ENCODE results near the gene SNX20. TPM values are rescaled to one million over a fixed set of nuclear protein-coding genes. Genes with fewer than 3 reads are reported as not detected.
A peak's percentile ranks its signal among the peaks of the same experiment; 100 is the strongest.

Gene SNX20
- total and polyA plus RNA-seq, 8 donors: 0.09 to 2.8 (median 0.49) TPM

DNA sequence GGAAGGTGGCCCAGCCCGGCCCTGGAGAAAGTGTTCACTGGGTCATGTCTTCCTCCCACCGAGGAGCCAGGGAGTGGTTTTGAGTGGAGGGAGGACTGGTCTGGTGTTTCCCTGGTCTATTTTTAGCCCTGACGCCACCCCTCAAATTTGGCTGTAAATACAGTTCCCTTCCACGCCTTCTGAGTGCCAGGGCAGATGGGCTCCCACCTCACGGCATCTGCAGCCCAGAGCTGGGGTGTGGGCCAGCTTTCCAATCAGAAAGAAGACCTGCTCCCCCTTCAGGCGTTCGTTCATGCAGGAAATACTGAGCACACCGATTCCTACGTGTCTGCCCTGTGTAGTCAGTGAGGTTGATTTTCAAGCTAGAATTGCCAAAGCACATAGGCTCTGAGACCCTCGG lies 53.7 kb downstream of the SNX20 start:
- Histone ChIP-seq H3K27ac (no peak overlapping the region), H3K9me3 (no peaks in the 10 kb centered on the region), H3K4me3 (no peak overlapping the region), H3K36me3 (no peaks in the 10 kb centered on the region), H3K27me3 (no peaks in the 10 kb centered on the region), H3K4me1 (no peaks in the 10 kb centered on the region)
- 69 to 72% methylated on average over 10 of the region's 10 CpGs for WGBS, 2 donors
- ATAC-seq (peak in 3 of 4 donors; percentile 43 to 70 (median 44)), FAIRE-seq (no peak), DNase-seq (no peak)
- intact Hi-C loops (cut with DNase I): no loop called here
- TF ChIP-seq, protein P1, sequence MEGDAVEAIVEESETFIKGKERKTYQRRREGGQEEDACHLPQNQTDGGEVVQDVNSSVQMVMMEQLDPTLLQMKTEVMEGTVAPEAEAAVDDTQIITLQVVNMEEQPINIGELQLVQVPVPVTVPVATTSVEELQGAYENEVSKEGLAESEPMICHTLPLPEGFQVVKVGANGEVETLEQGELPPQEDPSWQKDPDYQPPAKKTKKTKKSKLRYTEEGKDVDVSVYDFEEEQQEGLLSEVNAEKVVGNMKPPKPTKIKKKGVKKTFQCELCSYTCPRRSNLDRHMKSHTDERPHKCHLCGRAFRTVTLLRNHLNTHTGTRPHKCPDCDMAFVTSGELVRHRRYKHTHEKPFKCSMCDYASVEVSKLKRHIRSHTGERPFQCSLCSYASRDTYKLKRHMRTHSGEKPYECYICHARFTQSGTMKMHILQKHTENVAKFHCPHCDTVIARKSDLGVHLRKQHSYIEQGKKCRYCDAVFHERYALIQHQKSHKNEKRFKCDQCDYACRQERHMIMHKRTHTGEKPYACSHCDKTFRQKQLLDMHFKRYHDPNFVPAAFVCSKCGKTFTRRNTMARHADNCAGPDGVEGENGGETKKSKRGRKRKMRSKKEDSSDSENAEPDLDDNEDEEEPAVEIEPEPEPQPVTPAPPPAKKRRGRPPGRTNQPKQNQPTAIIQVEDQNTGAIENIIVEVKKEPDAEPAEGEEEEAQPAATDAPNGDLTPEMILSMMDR (IDR thresholded peaks at IDR 0.05): no peak

DNA sequence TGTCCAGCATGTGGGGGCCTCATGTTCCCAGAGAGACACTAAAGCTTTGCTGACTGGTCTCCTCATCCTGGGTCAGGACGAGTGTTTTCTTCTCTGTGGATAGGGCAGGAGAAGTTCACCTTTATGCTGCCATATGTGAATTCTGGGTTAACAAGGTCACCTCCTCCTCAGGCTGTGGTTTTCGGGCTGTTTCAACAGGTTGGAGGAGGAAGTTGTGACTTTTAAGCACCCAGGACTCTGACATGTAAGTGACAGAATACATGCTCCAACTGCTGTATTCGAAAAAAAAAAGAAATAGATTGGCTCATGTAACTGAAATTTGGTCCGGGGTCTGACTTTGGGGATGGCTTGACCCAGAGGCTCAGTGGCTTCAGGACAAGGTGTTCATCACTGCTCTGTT lies 54.2 kb downstream of the SNX20 start:
- H3K36me3 ChIP-seq: no peaks in the 10 kb centered on the region
- H3K27me3 ChIP-seq: no peaks in the 10 kb centered on the region
- H3K4me3 ChIP-seq: no peak overlapping the region
- ATAC-seq (no peak), DNase-seq (no peak), FAIRE-seq (no peak)
- H3K27ac ChIP-seq: no peak overlapping the region
- 52 to 78% methylated on average over 4 of the region's 4 CpGs for WGBS, 2 donors
- no peaks in the 10 kb centered on the region for H3K4me1 ChIP-seq
- no peaks in the 10 kb centered on the region for H3K9me3 ChIP-seq
- TF ChIP-seq, protein P1 (IDR thresholded peaks at IDR 0.05): no peak
- intact Hi-C loops (cut with DNase I): no loop called here

DNA sequence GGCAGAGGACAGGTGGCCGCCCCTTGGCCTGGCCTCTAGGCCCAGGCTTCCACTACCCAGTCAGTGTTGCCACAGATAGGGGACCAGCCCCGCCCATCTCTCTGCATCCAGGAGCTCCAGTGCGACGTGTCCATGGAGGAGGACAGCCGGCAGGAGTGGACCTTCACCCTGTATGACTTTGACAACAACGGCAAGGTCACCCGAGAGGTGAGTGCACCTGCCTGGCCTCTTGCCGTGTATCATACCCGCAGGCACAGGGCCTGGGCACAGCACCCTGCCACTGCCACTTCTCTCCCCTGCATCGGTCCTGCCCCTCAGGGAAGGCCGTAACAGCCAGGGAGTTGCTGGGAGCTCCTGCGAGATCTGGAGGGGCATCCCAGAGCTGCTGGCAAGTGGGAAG lies 55.7 kb downstream of the SNX20 start:
- 84 to 89% methylated on average over 12 of the region's 12 CpGs for WGBS, 2 donors
- no peak for ATAC-seq
- intact Hi-C loops (cut with DNase I): no loop called here

DNA sequence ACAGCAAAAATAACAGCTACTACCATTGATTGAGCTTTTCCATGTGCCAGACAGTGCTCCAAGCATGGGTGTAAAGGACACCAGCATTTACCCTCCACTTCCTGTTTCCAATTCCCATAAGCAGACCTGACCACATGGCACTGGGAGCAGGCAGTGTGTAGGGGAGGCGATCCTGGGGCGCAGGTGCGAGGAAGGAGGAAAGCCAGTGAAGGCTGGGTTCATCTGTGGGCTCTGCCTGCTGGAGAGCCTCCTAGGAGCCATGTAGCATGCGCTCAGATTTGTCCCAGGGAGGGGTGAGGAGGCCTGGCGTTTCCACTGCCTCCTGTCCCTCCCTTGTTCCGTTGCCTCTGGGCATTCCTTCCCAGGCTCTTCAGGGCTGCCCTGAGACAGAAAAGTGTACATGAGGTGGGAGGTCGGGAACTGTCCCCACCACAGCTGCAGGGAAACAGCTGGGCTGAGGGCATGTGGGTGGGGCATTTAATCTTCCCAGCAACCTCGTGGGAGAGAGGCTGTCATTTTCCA lies 56.6 kb downstream of the SNX20 start:
- intact Hi-C loops (cut with DNase I): no loop called here
- Histone ChIP-seq H3K9me3 (no peaks in the 10 kb centered on the region), H3K4me1 (no peaks in the 10 kb centered on the region), H3K4me3 (no peak overlapping the region), H3K36me3 (no peaks in the 10 kb centered on the region), H3K27ac (no peak overlapping the region), H3K27me3 (no peaks in the 10 kb centered on the region)
- WGBS, 2 donors: 81 to 86% methylated on average over 8 of the region's 8 CpGs
- TF ChIP-seq, protein P1 (IDR thresholded peaks at IDR 0.05): no peak
- ATAC-seq (no peak), FAIRE-seq (no peak), DNase-seq (peak in 2 of 6 donors; percentile 3 to 17)

More for the DNA sequence above, 55.7 kb downstream of the SNX20 start:
- H3K4me1 ChIP-seq: no peaks in the 10 kb centered on the region
- no peaks in the 10 kb centered on the region for H3K9me3 ChIP-seq
- no peaks in the 10 kb centered on the region for H3K36me3 ChIP-seq
- DNase-seq (peak in 1 of 6 donors; percentile 17), FAIRE-seq (no peak)
- no peak overlapping the region for H3K4me3 ChIP-seq
- no peak overlapping the region for H3K27ac ChIP-seq
- TF ChIP-seq, protein P1 (IDR thresholded peaks at IDR 0.05): no peak
- no peaks in the 10 kb centered on the region for H3K27me3 ChIP-seq

DNA sequence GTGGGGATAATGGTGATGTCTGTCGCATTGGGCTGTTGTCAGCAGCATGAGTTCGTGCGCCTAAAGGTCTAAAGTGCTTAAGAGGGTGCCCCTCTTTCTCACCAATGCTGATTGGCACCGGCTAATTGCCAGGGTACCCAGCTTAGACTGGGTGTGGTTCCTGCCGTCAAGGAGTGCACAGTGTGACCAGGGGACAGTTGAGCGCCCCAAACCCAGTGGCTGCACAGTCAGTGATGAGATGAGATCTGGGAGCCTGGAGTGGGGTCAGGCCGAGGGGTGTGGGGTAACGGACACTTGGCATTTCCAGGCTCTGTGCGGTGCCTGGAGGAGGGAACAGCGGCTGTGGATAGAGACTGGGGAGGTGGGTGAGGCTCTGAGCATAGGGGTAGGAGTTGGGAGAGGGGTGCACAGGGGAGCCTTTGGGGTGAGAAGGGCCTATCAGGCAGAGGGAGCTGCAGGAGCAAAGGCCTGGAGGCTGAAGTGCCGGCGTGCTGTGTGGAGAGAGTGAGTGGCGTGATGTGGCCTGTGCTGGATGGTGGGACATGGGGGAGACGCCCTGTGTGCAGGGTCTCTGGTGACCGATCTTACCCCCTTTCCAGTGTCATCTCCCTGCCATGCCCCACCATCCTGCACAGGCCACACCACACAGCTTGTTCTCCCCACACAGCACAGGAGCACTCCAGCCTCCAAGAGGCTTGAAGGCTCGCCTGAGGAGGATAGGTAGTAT lies 58.3 kb downstream of the SNX20 start:
- no peak overlapping the region for H3K27ac ChIP-seq
- WGBS, 2 donors: 92 to 98% methylated on average over 16 of the region's 16 CpGs
- no peak overlapping the region for H3K4me3 ChIP-seq
- DNase-seq (peak in 2 of 6 donors; percentile 8 to 36), FAIRE-seq (no peak), ATAC-seq (no peak)
- H3K9me3 ChIP-seq: no peaks in the 10 kb centered on the region
- intact Hi-C loops (cut with DNase I): no loop called here
- TF ChIP-seq, protein P1 (IDR thresholded peaks at IDR 0.05): no peak
- H3K27me3 ChIP-seq: no peaks in the 10 kb centered on the region
- no peaks in the 10 kb centered on the region for H3K36me3 ChIP-seq
- H3K4me1 ChIP-seq: no peaks in the 10 kb centered on the region
